H1 (cell line): Measurements from ENCODE around the gene FOXK1. TPM values are rescaled to one million over a fixed set of nuclear protein-coding genes. Genes with fewer than 3 reads are reported as not detected.

Experiments
- CTCF ChIA-PET: fragments of 300-600 bp; sonication (Branson Sonifier 250); formaldehyde crosslinking; loops from one replicate; lab custom pipeline; 2021; ENCODE audit not compliant: partially characterized antibody; lab: Charles Lee
- POLR2A ChIA-PET: fragments of 300-600 bp; sonication (Branson Sonifier 250); formaldehyde crosslinking; loops from one replicate; lab custom pipeline; 2021; ENCODE audit warnings: inconsistent platforms; ENCODE audit not compliant: partially characterized antibody; lab: Charles Lee
- DNase-seq, 2 experiments: peaks; one replicate each; pipeline versions ENCODE4 v3.0.0 to v3.0.0-alpha.2; 2010 to 2022; ENCODE audit warnings: low spot score in 2 of 2, low read depth in 1 of 2, mixed read lengths in 1 of 2
- FAIRE-seq: peaks from 2 replicates; lab custom pipeline; 2011; peaks lifted over from hg19 to GRCh38; lab: Jason Lieb, UNC
- H2AFZ ChIP-seq: 2 replicates; pipeline ENCODE4 v1.8.1; 2012; ENCODE audit warnings: low read length, inconsistent platforms
- H2AK5ac ChIP-seq: 2 replicates; pipeline ENCODE4 v1.6.1; 2013; ENCODE audit warnings: low read depth, low read length
- H2BK120ac ChIP-seq: replicated peaks from 2 replicates; pipeline ENCODE3; 2013; ENCODE audit warnings: low read depth, low read length, inconsistent platforms
- H2BK12ac ChIP-seq: 2 replicates; pipeline ENCODE4 v1.6.1; 2013; ENCODE audit warnings: low read depth, low read length
- H2BK15ac ChIP-seq: 2 replicates; pipeline ENCODE4 v1.6.1; 2013; ENCODE audit warnings: low read length
- H2BK20ac ChIP-seq: 2 replicates; pipeline ENCODE4 v1.6.1; 2013; ENCODE audit warnings: low read length
- H2BK5ac ChIP-seq: 2 replicates; pipeline ENCODE4 v1.6.1; 2013; ENCODE audit warnings: low read depth, low read length
- H3K14ac ChIP-seq: 2 replicates; pipeline ENCODE4 v1.6.1; 2013; ENCODE audit warnings: inconsistent platforms; ENCODE audit not compliant: insufficient read length
- H3K18ac ChIP-seq: 2 replicates; pipeline ENCODE4 v1.6.1; 2013; ENCODE audit warnings: low read length; ENCODE audit errors: extremely low read depth
- H3K23ac ChIP-seq: 2 replicates; pipeline ENCODE4 v1.6.1; 2013; ENCODE audit warnings: inconsistent platforms; ENCODE audit not compliant: insufficient read length
- H3K23me2 ChIP-seq: 2 replicates; pipeline ENCODE4 v1.6.1; 2013; ENCODE audit warnings: low read depth, low read length
- H3K27ac ChIP-seq: 2 replicates; pipeline ENCODE4 v1.6.1; 2011; ENCODE audit warnings: low read depth, low read length, inconsistent platforms
- H3K27me3 ChIP-seq, 4 experiments: replicated peaks in 1 of 4; 1 replicate in 1 of 4; 2 replicates in 3 of 4; pipeline versions ENCODE4 v1.6.1 to v1.8.1; 2011 to 2013; ENCODE audit warnings: low read length in 3 of 4, mild to moderate bottlenecking in 3 of 4, inconsistent platforms in 2 of 4, mixed read lengths in 2 of 4, moderate library complexity in 1 of 4; ENCODE audit not compliant: control insufficient read depth in 3 of 4, insufficient read depth in 3 of 4; ENCODE audit errors: extremely low read depth in 1 of 4
- H3K36me3 ChIP-seq, 4 experiments: 2 replicates each; pipeline versions ENCODE4 v1.6.1 to v1.8.1; 2011 to 2013; ENCODE audit warnings: mild to moderate bottlenecking in 4 of 4, low read length in 3 of 4, moderate library complexity in 2 of 4, control low read depth in 1 of 4, inconsistent platforms in 1 of 4; ENCODE audit not compliant: insufficient read depth in 4 of 4, control insufficient read depth in 2 of 4
- H3K4ac ChIP-seq: replicated peaks from 2 replicates; pipeline ENCODE3; 2013; ENCODE audit warnings: low read length, low read depth, mixed read lengths, inconsistent platforms; ENCODE audit not compliant: insufficient read length
- H3K4me1 ChIP-seq, 4 experiments: replicated peaks in 1 of 4; 1 replicate in 1 of 4; 2 replicates in 3 of 4; pipeline versions ENCODE4 v1.6.1 to v1.8.1; 2011 to 2013; ENCODE audit warnings: low read length in 3 of 4, inconsistent platforms in 2 of 4, mixed read lengths in 1 of 4; ENCODE audit not compliant: insufficient read depth in 4 of 4, control insufficient read depth in 3 of 4
- H3K4me2 ChIP-seq, 2 experiments: 2 replicates each; pipeline versions ENCODE4 v1.6.1 to v1.8.1; 2011 to 2013; ENCODE audit warnings: low read depth in 2 of 2, low read length in 2 of 2, control low read depth in 1 of 2, inconsistent platforms in 1 of 2, mild to moderate bottlenecking in 1 of 2; ENCODE audit not compliant: insufficient read depth in 1 of 2
- H3K4me3 ChIP-seq, 4 experiments: fragments of 200-600, 300-600 bp in 1 of 4; sonication (generic), shearing (Covaris generic), sonication (Bioruptor Twin) in 1 of 4; 2 replicates each; pipeline versions ENCODE4 v1.5.1 to v1.8.1; 2011 to 2016; ENCODE audit warnings: low read length in 4 of 4, low read depth in 3 of 4, control low read depth in 2 of 4, inconsistent platforms in 2 of 4, mild to moderate bottlenecking in 2 of 4, mixed read lengths in 1 of 4, moderate library complexity in 1 of 4; ENCODE audit not compliant: insufficient read depth in 2 of 4; ENCODE audit errors: extremely low read depth in 1 of 4
- H3K56ac ChIP-seq: replicated peaks from 2 replicates; pipeline ENCODE3; 2013; ENCODE audit warnings: low read depth, mild to moderate bottlenecking, mixed read lengths, low read length, inconsistent platforms; ENCODE audit not compliant: insufficient read length
- H3K79me1 ChIP-seq: 2 replicates; pipeline ENCODE4 v1.6.1; 2013; ENCODE audit warnings: low read depth, low read length, control low read depth
- H3K79me2 ChIP-seq, 2 experiments: 2 replicates each; pipeline versions ENCODE4 v1.6.1 to v1.8.1; 2012 to 2013; ENCODE audit warnings: low read length in 2 of 2, mild to moderate bottlenecking in 2 of 2, inconsistent platforms in 1 of 2; ENCODE audit not compliant: insufficient read depth in 2 of 2, control insufficient read depth in 1 of 2
- H3K9ac ChIP-seq, 4 experiments: replicated peaks in 1 of 4; 1 replicate in 1 of 4; 2 replicates in 3 of 4; pipeline versions ENCODE4 v1.6.1 to v1.8.1; 2011 to 2013; ENCODE audit warnings: low read depth in 3 of 4, low read length in 3 of 4, control low read depth in 2 of 4, mild to moderate bottlenecking in 2 of 4, moderate library complexity in 2 of 4, inconsistent platforms in 1 of 4; ENCODE audit errors: extremely low read depth in 1 of 4
- H3K9me3 ChIP-seq, 2 experiments: 2 replicates each; pipeline versions ENCODE4 v1.6.1 to v1.8.1; 2012 to 2013; ENCODE audit warnings: mild to moderate bottlenecking in 2 of 2, moderate library complexity in 2 of 2, control low read depth in 1 of 2, inconsistent platforms in 1 of 2, low read depth in 1 of 2, low read length in 1 of 2, mixed read lengths in 1 of 2; ENCODE audit not compliant: insufficient read depth in 2 of 2
- H4K20me1 ChIP-seq, 2 experiments: replicated peaks in 1 of 2; 2 replicates each; pipeline versions ENCODE3 to v1.8.1; 2011 to 2013; ENCODE audit warnings: inconsistent platforms in 2 of 2, low read length in 2 of 2, mild to moderate bottlenecking in 1 of 2; ENCODE audit not compliant: insufficient read depth in 2 of 2, control insufficient read depth in 1 of 2
- H4K5ac ChIP-seq: 2 replicates; pipeline ENCODE4 v1.6.1; 2013; ENCODE audit warnings: low read length, low read depth, mixed read lengths, inconsistent platforms; ENCODE audit not compliant: insufficient read length
- H4K8ac ChIP-seq: 2 replicates; pipeline ENCODE4 v1.8.0; 2013; ENCODE audit warnings: mild to moderate bottlenecking, moderate library complexity, low read length, inconsistent platforms; ENCODE audit not compliant: insufficient read depth; ENCODE audit errors: extremely low read depth
- H4K91ac ChIP-seq: replicated peaks from 2 replicates; pipeline ENCODE3; 2013; ENCODE audit warnings: low read length, mixed read lengths, inconsistent platforms; ENCODE audit not compliant: insufficient read length
- TBP ChIP-seq: IDR thresholded peaks from 2 replicates; pipeline ENCODE4 v1.6.1; 2011; ENCODE audit warnings: low read depth, low read length, improper control_type of control experiment
- WGBS, 2 experiments: shearing (Covaris generic) in 1 of 2; methylation state at CpG; one replicate each; pipeline versions ENCODE4 v1.1.6 to v1.1.7; 2013 to 2015; ENCODE audit warnings: low lambda C conversion rate in 2 of 2, mixed read lengths in 2 of 2, inconsistent platforms in 1 of 2, low coverage in 1 of 2, missing lambda C conversion rate in 1 of 2; ENCODE audit not compliant: insufficient replicate concordance in 2 of 2, insufficient coverage in 1 of 2, insufficient read length in 1 of 2; ENCODE audit errors: extremely low coverage in 1 of 2, missing lambda C conversion rate in 1 of 2; 5-methylcytosine and 5-hydroxymethylcytosine counted together
- polyA plus RNA-seq, 7 experiments: library from polyadenylated mRNA; depleted of rRNA in 3 of 7; stranded (reverse) in 5 of 7; unstranded in 2 of 7; fragments of >200 nt in 5 of 7; fragments of 200-250 nt in 2 of 7; gene quantifications; 1 replicate in 5 of 7; 2 replicates in 1 of 7; 4 replicates in 1 of 7; pipeline versions ENCODE4 v1.2.1 to v1.2.3, GENCODE V29; 2011 to 2013; ENCODE audit warnings: missing spikeins in 2 of 7, mixed read lengths in 2 of 7
- total RNA-seq: library from RNA; stranded (reverse); fragmentation: NEBNext Ultra II Directional; extraction: Animal tissue kit (Norgen Biotek cat#: 25700); gene quantifications from 2 replicates; pipeline ENCODE4 v1.2.1, GENCODE V29; 2021

FOXK1 gene
- total and polyA plus RNA-seq, 2 of the 8 experiments (the other 6 are each of a cell fraction or from before 2014, with no cell fraction given) = 2.0 to 8.5 TPM

GRCh38 chr7:4748231-4748681 lies 66.2 kb downstream of the FOXK1 start:
- H3K27me3 ChIP-seq = peaks cover 0 to 31% (median 24%) of the 10 kb centered on the region in 4 experiments; a peak in 6 of 7 replicates
- H2BK15ac ChIP-seq = no peak overlapping the region
- peaks cover 10 to 15% of the 10 kb centered on the region in 2 experiments for H4K20me1 ChIP-seq
- no peak overlapping the region for H2AFZ ChIP-seq
- H3K4me3 ChIP-seq = no peak overlapping the region
- no peaks in the 10 kb centered on the region for H3K79me1 ChIP-seq
- H3K4me1 ChIP-seq = peaks cover 0 to 7% (median 4%) of the 10 kb centered on the region in 4 experiments; a peak in 6 of 7 replicates
- H3K56ac ChIP-seq = no peak overlapping the region
- no peak overlapping the region for H3K14ac ChIP-seq
- 89% methylated on average over 10 of the region's 10 CpGs; no CpG with 5 or more reads in 1 of the 2 experiments for WGBS, 2 experiments
- DNase-seq (no peak), FAIRE-seq (no peak)
- no peak overlapping the region for H2BK5ac ChIP-seq
- no peaks in the 10 kb centered on the region for H3K9me3 ChIP-seq
- no peak overlapping the region for H3K9ac ChIP-seq
- no peak overlapping the region for H4K8ac ChIP-seq
- H3K23me2 ChIP-seq = no peaks in the 10 kb centered on the region
- no peaks in the 10 kb centered on the region for H3K36me3 ChIP-seq
- H2BK120ac ChIP-seq = no peak overlapping the region
- H3K4ac ChIP-seq = no peak overlapping the region
- H2BK20ac ChIP-seq = no peak overlapping the region
- no peak overlapping the region for H3K18ac ChIP-seq
- no peak overlapping the region for H2AK5ac ChIP-seq
- TF ChIP-seq TBP = no peak
- TF ChIP-seq, all 59 proteins: peak for 0
- CTCF ChIA-PET = interaction anchor here (0.9 to 1.2 kb wide), 4 partner anchors 22 to 137 kb away, joined by 3 to 4 read pairs (median 4); no protein-coding TSS in a partner anchor
- POLR2A ChIA-PET = no interaction called here
- no peak overlapping the region for H2BK12ac ChIP-seq
- no peaks in the 10 kb centered on the region for H3K79me2 ChIP-seq
- H3K23ac ChIP-seq = no peak overlapping the region
- H4K91ac ChIP-seq = no peak overlapping the region
- H4K5ac ChIP-seq = no peak overlapping the region
- no peak overlapping the region for H3K4me2 ChIP-seq
- H3K27ac ChIP-seq = no peak overlapping the region
